Uterus (tissue), 4 donors: ENCODE data around the gene PTPRH. TPM values are rescaled to one million over a fixed set of nuclear protein-coding genes. Genes with fewer than 3 reads are reported as not detected.

Experiments used
- DNase-seq, 2 donors: peaks; one replicate each; pipeline ENCODE4 v3.0.0-alpha.2; 2019 to 2020
- H3K27ac ChIP-seq, 2 donors: fragments of 200-600 bp; sonication (generic); 1 replicate in 1 of 2; 2 replicates in 1 of 2; pipeline ENCODE4 v1.5.1; 2016 to 2018
- H3K27me3 ChIP-seq, 2 donors: fragments of 200-600 bp; sonication (generic); one replicate each; pipeline ENCODE4 v1.5.1; 2018 to 2019; ENCODE audit warnings: control low read depth in 1 of 2
- H3K36me3 ChIP-seq, 2 donors: fragments of 200-600 bp; sonication (generic); one replicate each; pipeline ENCODE4 v1.5.1; 2019; ENCODE audit warnings: control low read depth in 1 of 2
- H3K4me1 ChIP-seq, 2 donors: fragments of 200-600 bp; sonication (generic); one replicate each; pipeline ENCODE4 v1.5.1; 2018 to 2019; ENCODE audit warnings: control low read depth in 1 of 2
- H3K4me3 ChIP-seq, 2 donors: fragments of 200-600 bp; sonication (generic); 1 replicate in 1 of 2; 2 replicates in 1 of 2; pipeline ENCODE4 v1.5.1; 2018 to 2019; ENCODE audit warnings: mild to moderate bottlenecking in 1 of 2
- H3K9me3 ChIP-seq, 2 donors: fragments of 200-600 bp; sonication (generic); one replicate each; pipeline ENCODE4 v1.5.1; 2019; ENCODE audit warnings: control low read depth in 1 of 2
- CTCF ChIP-seq, 4 experiments: fragments of 200-600 bp in 2 of 4; fragments of 450-650 bp in 2 of 4; sonication (generic) in 2 of 4; IDR thresholded peaks; one replicate each; pipeline ENCODE4 v1.5.1; 2016 to 2019; ENCODE audit warnings: antibody characterized with exemption in 4 of 4, mild to moderate bottlenecking in 2 of 4, moderate library complexity in 1 of 4
- POLR2A ChIP-seq, 2 donors: fragments of 450-650 bp; IDR thresholded peaks; one replicate each; pipeline ENCODE4 v1.6.1; 2016; ENCODE audit warnings: antibody characterized with exemption in 2 of 2, mild to moderate bottlenecking in 1 of 2, moderate library complexity in 1 of 2
- intact Hi-C: fragments of 100-400 bp; cut with DNase I; formaldehyde crosslinking; loops from one replicate; pipeline ENCODE4 v1.15.1; 2023; ENCODE audit warnings: low total_unique reads
- total RNA-seq, 4 donors: library from RNA; depleted of rRNA in 3 of 4; stranded (reverse); fragments of >200 nt in 3 of 4; gene quantifications; one replicate each; pipeline versions ENCODE4 v1.1.0 to v1.2.4, GENCODE V29; 2014 to 2023
- donor health status: DM: yes; HTN: yes; CAD: no.

PTPRH gene
- total RNA-seq, 4 donors from 2014 or later, result 0.29 to 3.8 (median 3.2) TPM; not detected in 1

- no peak for DNase-seq
- Histone ChIP-seq H3K4me3 (no peak overlapping the region), H3K9me3 (no peaks in the 10 kb centered on the region), H3K4me1 (peaks cover 0 to 5% of the 10 kb centered on the region in 2 donors), H3K27me3 (peaks cover 21 to 29% of the 10 kb centered on the region in 2 donors), H3K27ac (no peak overlapping the region), H3K36me3 (no peaks in the 10 kb centered on the region)
- intact Hi-C loops, result no loop called here
- TF ChIP-seq CTCF (IDR thresholded peaks at IDR 0.05) (no peak), POLR2A (IDR thresholded peaks at IDR 0.05) (no peak)
Measured at GRCh38 chr19:55181740-55182139, 27.6 kb downstream of the PTPRH start.

- no peak for DNase-seq
- H3K4me1 ChIP-seq, result peaks cover 0 to 5% of the 10 kb centered on the region in 2 donors
- H3K27ac ChIP-seq, result no peak within 1 kb of the TSS
- intact Hi-C loops, result no loop called here
- no peak for TF ChIP-seq CTCF (IDR thresholded peaks at IDR 0.05)
- TF ChIP-seq POLR2A (IDR thresholded peaks at IDR 0.05), result no peak
- no peak within 1 kb of the TSS for H3K4me3 ChIP-seq
- H3K36me3 ChIP-seq, result no peaks in the 10 kb centered on the region
- no peaks in the 10 kb centered on the region for H3K9me3 ChIP-seq
- peaks cover 30 to 48% of the 10 kb centered on the region in 2 donors for H3K27me3 ChIP-seq
Measured at GRCh38 chr19:55179606-55180484, 29.5 kb downstream of the PTPRH start, which contains the start of gene SYT5. Gene SYT5 (minus strand): TSS chr19:55180289. CDS start chr19:55179041, 1,248 bp downstream.

- no peaks in the 10 kb centered on the region for H3K36me3 ChIP-seq
- no peak for TF ChIP-seq CTCF (IDR thresholded peaks at IDR 0.05)
- no peak for TF ChIP-seq POLR2A (IDR thresholded peaks at IDR 0.05)
- DNase-seq, result peak; percentile 34 to 52
- H3K27me3 ChIP-seq, result peaks cover 35 to 56% of the 10 kb centered on the region in 2 donors
- intact Hi-C loops, result no loop called here
- no peak overlapping the region for H3K27ac ChIP-seq
- H3K9me3 ChIP-seq, result no peaks in the 10 kb centered on the region
- H3K4me3 ChIP-seq, result no peak overlapping the region
- H3K4me1 ChIP-seq, result peaks cover 0 to 5% of the 10 kb centered on the region in 2 donors
Measured at GRCh38 chr19:55178781-55179599, 30.3 kb downstream of the PTPRH start.

- Histone ChIP-seq H3K36me3 (no peaks in the 10 kb centered on the region), H3K4me3 (no peak overlapping the region), H3K9me3 (no peaks in the 10 kb centered on the region), H3K27ac (no peak overlapping the region), H3K27me3 (peaks cover 35 to 66% of the 10 kb centered on the region in 2 donors), H3K4me1 (peaks cover 0 to 5% of the 10 kb centered on the region in 2 donors)
- TF ChIP-seq CTCF (IDR thresholded peaks at IDR 0.05) (no peak), POLR2A (IDR thresholded peaks at IDR 0.05) (no peak)
- no peak for DNase-seq
- intact Hi-C loops, result no loop called here
Measured at GRCh38 chr19:55176076-55176475, 33.2 kb downstream of the PTPRH start.
